ENCODE results near the gene ISG20.

DNA sequence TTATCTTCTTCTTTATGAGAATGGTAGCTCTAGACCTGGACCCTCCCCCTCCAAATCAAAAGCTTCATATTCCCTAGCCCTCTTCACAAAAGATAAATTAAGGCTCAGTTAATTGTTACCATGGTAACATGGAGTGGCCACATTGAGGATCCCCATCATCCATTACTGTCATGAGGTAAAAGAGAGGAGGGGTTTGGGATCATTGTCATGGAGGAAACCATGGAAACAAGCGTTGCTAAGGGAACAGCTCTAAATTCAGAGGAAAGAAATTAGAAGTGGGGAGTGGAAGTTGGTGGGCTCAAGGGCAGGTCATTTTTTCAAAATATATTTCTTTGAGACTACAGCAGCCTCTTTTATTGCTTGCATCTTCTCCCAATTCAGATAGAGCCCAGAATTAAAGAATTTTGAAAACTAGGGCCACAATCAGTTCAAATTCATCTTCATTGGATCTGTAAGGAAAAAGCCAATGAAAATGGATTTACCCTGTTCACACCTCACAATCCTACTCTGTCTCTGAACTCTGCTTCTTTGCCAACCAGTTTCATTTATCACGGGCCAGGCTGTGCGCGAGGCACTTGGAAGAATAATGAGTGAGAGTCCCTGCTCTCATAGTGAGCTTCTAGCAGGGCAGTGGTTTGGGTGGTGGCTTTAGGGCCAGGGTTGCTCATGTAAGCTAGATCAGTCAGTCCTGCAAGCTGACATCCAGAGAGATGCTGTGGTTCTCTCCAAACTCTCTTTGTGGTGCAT is 29.3 kb upstream of the ISG20 start:
- TF ChIP-seq, protein P1, sequence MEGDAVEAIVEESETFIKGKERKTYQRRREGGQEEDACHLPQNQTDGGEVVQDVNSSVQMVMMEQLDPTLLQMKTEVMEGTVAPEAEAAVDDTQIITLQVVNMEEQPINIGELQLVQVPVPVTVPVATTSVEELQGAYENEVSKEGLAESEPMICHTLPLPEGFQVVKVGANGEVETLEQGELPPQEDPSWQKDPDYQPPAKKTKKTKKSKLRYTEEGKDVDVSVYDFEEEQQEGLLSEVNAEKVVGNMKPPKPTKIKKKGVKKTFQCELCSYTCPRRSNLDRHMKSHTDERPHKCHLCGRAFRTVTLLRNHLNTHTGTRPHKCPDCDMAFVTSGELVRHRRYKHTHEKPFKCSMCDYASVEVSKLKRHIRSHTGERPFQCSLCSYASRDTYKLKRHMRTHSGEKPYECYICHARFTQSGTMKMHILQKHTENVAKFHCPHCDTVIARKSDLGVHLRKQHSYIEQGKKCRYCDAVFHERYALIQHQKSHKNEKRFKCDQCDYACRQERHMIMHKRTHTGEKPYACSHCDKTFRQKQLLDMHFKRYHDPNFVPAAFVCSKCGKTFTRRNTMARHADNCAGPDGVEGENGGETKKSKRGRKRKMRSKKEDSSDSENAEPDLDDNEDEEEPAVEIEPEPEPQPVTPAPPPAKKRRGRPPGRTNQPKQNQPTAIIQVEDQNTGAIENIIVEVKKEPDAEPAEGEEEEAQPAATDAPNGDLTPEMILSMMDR (optimal IDR thresholded peaks at IDR 0.05 in 1 of 3, IDR thresholded peaks at IDR 0.05 in 1 of 3, conservative IDR thresholded peaks at IDR 0.05 in 1 of 3; ENCODE audit: extremely low read depth in 1 of 3, insufficient read depth in 2 of 3, low read length in 3 of 3): no peak
- no peak for TF ChIP-seq EZH2 (IDR thresholded peaks at IDR 0.05; ENCODE audit: low read length)

Measured in keratinocyte (primary cell).